GM19328 (cell line): ENCODE results near the gene GPBP1.
"Not testable (repeated sequence)": the region's sequence is repeated elsewhere in the genome, so short reads cannot be mapped to it uniquely, and the experiment has no call there.

ENCODE experiments used
- ATAC-seq: cut with Tn5 transposase; IDR thresholded peaks from one replicate; pipeline ENCODE4 v1.9.1; 2021; ENCODE audit warnings: mild to moderate bottlenecking, moderate library complexity; ENCODE audit not compliant: unreplicated experiment

GPBP1 gene

GRCh38 chr5:57276353-57276752 lies 102.5 kb downstream of the GPBP1 start:
- ATAC-seq: no peak

GRCh38 chr5:57277085-57277484 lies 103.2 kb downstream of the GPBP1 start:
- no peak for ATAC-seq

- no peak for ATAC-seq
Observed at GRCh38 chr5:57280853-57281252, 107.0 kb downstream of the GPBP1 start.

GRCh38 chr5:57285084-57285483 lies 111.2 kb downstream of the GPBP1 start:
- not testable (repeated sequence) for ATAC-seq

GRCh38 chr5:57291894-57292293 lies 118.0 kb downstream of the GPBP1 start:
- no peak for ATAC-seq

- no peak for ATAC-seq
Observed at GRCh38 chr5:57292336-57292735, 118.5 kb downstream of the GPBP1 start.

GRCh38 chr5:57298295-57298984 lies 124.6 kb downstream of the GPBP1 start:
- peak; percentile 56 for ATAC-seq

- ATAC-seq: no peak
Observed at GRCh38 chr5:57298985-57299491, 125.2 kb downstream of the GPBP1 start.

- no peak for ATAC-seq
Observed at GRCh38 chr5:57299986-57300385, 126.1 kb downstream of the GPBP1 start.

GRCh38 chr5:57302164-57302563 lies 128.3 kb downstream of the GPBP1 start:
- no peak for ATAC-seq

GRCh38 chr5:57302643-57303042 lies 128.8 kb downstream of the GPBP1 start:
- no peak for ATAC-seq

- ATAC-seq: no peak
Observed at GRCh38 chr5:57303985-57304384, 130.1 kb downstream of the GPBP1 start.

GRCh38 chr5:57304931-57305330 lies 131.1 kb downstream of the GPBP1 start:
- ATAC-seq: no peak

- no peak for ATAC-seq
Observed at GRCh38 chr5:57306359-57306758, 132.5 kb downstream of the GPBP1 start.

- no peak for ATAC-seq
Observed at GRCh38 chr5:57307516-57307915, 133.7 kb downstream of the GPBP1 start.

GRCh38 chr5:57309022-57309421 lies 135.2 kb downstream of the GPBP1 start:
- not testable (repeated sequence) for ATAC-seq

GRCh38 chr5:57311251-57311650 lies 137.4 kb downstream of the GPBP1 start:
- no peak for ATAC-seq

- ATAC-seq: no peak
Observed at GRCh38 chr5:57311921-57312735, 138.3 kb downstream of the GPBP1 start.

GRCh38 chr5:57313716-57314115 lies 139.9 kb downstream of the GPBP1 start:
- ATAC-seq: no peak
